Kidney (tissue), 14 donors: ENCODE results near the gene ANAPC16. TPM values are rescaled to one million over a fixed set of nuclear protein-coding genes. Genes with fewer than 3 reads are reported as not detected.

Source experiments
- DNase-seq, 5 donors: peaks; one replicate each; pipeline ENCODE4 v3.0.0-alpha.2; 2013 to 2020
- FAIRE-seq: peaks from 2 replicates; lab custom pipeline; 2012; peaks lifted over from hg19 to GRCh38; lab: Jason Lieb, UNC
- H3K27ac ChIP-seq, 2 donors: one replicate each; pipeline ENCODE4 v1.7.0; 2013; ENCODE audit warnings: low read depth in 2 of 2, low read length in 2 of 2, inconsistent platforms in 1 of 2
- H3K27me3 ChIP-seq: one replicate; pipeline ENCODE4 v1.7.1; 2013; ENCODE audit warnings: low read length, inconsistent platforms; ENCODE audit not compliant: control insufficient read depth, insufficient read depth
- H3K36me3 ChIP-seq, 3 donors: one replicate each; pipeline versions ENCODE4 v1.7.0 to v1.7.1; 2013; ENCODE audit warnings: low read length in 3 of 3, control low read depth in 1 of 3, inconsistent platforms in 1 of 3; ENCODE audit not compliant: insufficient read depth in 3 of 3, control insufficient read depth in 2 of 3
- H3K4me1 ChIP-seq, 3 donors: one replicate each; pipeline versions ENCODE4 v1.7.0 to v1.7.1; 2013; ENCODE audit warnings: low read length in 3 of 3, inconsistent platforms in 1 of 3, low read depth in 1 of 3; ENCODE audit not compliant: control insufficient read depth in 2 of 3, insufficient read depth in 2 of 3
- H3K4me3 ChIP-seq, 3 donors: one replicate each; pipeline versions ENCODE4 v1.7.0 to v1.8.1; 2013; ENCODE audit warnings: low read length in 3 of 3, control low read depth in 1 of 3, inconsistent platforms in 1 of 3
- H3K9ac ChIP-seq, 3 donors: one replicate each; pipeline versions ENCODE4 v1.7.0 to v1.7.1; 2013; ENCODE audit warnings: low read length in 3 of 3, control low read depth in 1 of 3, inconsistent platforms in 1 of 3
- H3K9me3 ChIP-seq, 3 donors: one replicate each; pipeline versions ENCODE4 v1.7.0 to v1.7.1; 2013; ENCODE audit warnings: low read length in 3 of 3, control low read depth in 1 of 3, inconsistent platforms in 1 of 3; ENCODE audit not compliant: control insufficient read depth in 2 of 3, insufficient read depth in 1 of 3
- CTCF ChIP-seq: IDR thresholded peaks from 3 replicates; pipeline ENCODE4 v1.5.1; 2012; ENCODE audit warnings: mild to moderate bottlenecking, moderate library complexity, borderline replicate concordance; ENCODE audit not compliant: insufficient read depth; ENCODE audit errors: extremely low read depth
- intact Hi-C: fragments of 100-400 bp; cut with DNase I; formaldehyde crosslinking; loops from one replicate; pipeline ENCODE4 v1.11.1; 2022
- polyA plus RNA-seq: library from polyadenylated mRNA; stranded (reverse); fragments of 350-450 nt; fragmentation: Illumina TruSeq; extraction: RNeasy Lipid Tissue Mini Kit (QIAGEN cat#74804); gene quantifications from one replicate; pipeline ENCODE4 v1.2.3, GENCODE V29; 2014; ENCODE audit warnings: low read depth, low replicate concordance; ENCODE audit not compliant: insufficient read depth
- total RNA-seq: library from RNA; stranded (reverse); fragmentation: NEBNext Ultra II Directional; extraction: Animal tissue kit (Norgen Biotek cat#: 25700); gene quantifications from one replicate; pipeline ENCODE4 v1.2.1, GENCODE V29; 2021
- donor health status: control.
- donor health status: control.
- donor health status: control.
- donor health status: control.
- donor health status: control.
- donor health status: DM: yes; HTN: yes; CAD: no.
- donor health status: Normal renal cell carcinoma (clear cell type).

ANAPC16 gene
- total and polyA plus RNA-seq, 2 donors from 2014 or later: 132 to 210 TPM

GRCh38 chr10:72173619-72174296 is 42.1 kb upstream of the ANAPC16 start:
- TF ChIP-seq CTCF: no peak
- Histone ChIP-seq H3K36me3 (peaks cover 0 to 8% (median 0%) of the 10 kb centered on the region in 3 donors), H3K27me3 (no peaks in the 10 kb centered on the region), H3K9ac (no peak overlapping the region), H3K4me1 (peaks cover 0 to 4% (median 0%) of the 10 kb centered on the region in 3 donors), H3K27ac (no peak overlapping the region), H3K4me3 (no peak overlapping the region), H3K9me3 (no peaks in the 10 kb centered on the region)
- DNase-seq (peak in 2 of 5 donors; percentile 8 to 10), FAIRE-seq (no peak)
- intact Hi-C loops: no loop called here

GRCh38 chr10:72174297-72174662 is 41.5 kb upstream of the ANAPC16 start:
- Histone ChIP-seq H3K4me1 (peaks cover 0 to 4% (median 0%) of the 10 kb centered on the region in 3 donors), H3K27ac (no peak overlapping the region), H3K36me3 (peaks cover 0 to 13% (median 0%) of the 10 kb centered on the region in 3 donors), H3K9ac (no peak overlapping the region), H3K9me3 (no peaks in the 10 kb centered on the region), H3K27me3 (no peaks in the 10 kb centered on the region), H3K4me3 (no peak overlapping the region)
- no peak for TF ChIP-seq CTCF
- intact Hi-C loops: no loop called here
- no peak for FAIRE-seq
- no peak for DNase-seq

- DNase-seq (no peak), FAIRE-seq (no peak)
- Histone ChIP-seq H3K9ac (no peak overlapping the region), H3K9me3 (no peaks in the 10 kb centered on the region), H3K27me3 (no peaks in the 10 kb centered on the region), H3K4me1 (peaks cover 0 to 4% (median 0%) of the 10 kb centered on the region in 3 donors), H3K27ac (no peak overlapping the region), H3K4me3 (no peak overlapping the region), H3K36me3 (peaks cover 0 to 15% (median 0%) of the 10 kb centered on the region in 3 donors)
- TF ChIP-seq CTCF: no peak
- intact Hi-C loops: no loop called here
Measured at GRCh38 chr10:72175149-72175548, 40.7 kb upstream of the ANAPC16 start.
